Fibroblast of the conjunctiva (primary cell): ENCODE results near the gene TBC1D9B.

Experiments used
- DNase-seq: peaks from one replicate; pipeline ENCODE4 v3.0.0-alpha.2; 2010; ENCODE audit warnings: low read depth

Gene TBC1D9B

DNA sequence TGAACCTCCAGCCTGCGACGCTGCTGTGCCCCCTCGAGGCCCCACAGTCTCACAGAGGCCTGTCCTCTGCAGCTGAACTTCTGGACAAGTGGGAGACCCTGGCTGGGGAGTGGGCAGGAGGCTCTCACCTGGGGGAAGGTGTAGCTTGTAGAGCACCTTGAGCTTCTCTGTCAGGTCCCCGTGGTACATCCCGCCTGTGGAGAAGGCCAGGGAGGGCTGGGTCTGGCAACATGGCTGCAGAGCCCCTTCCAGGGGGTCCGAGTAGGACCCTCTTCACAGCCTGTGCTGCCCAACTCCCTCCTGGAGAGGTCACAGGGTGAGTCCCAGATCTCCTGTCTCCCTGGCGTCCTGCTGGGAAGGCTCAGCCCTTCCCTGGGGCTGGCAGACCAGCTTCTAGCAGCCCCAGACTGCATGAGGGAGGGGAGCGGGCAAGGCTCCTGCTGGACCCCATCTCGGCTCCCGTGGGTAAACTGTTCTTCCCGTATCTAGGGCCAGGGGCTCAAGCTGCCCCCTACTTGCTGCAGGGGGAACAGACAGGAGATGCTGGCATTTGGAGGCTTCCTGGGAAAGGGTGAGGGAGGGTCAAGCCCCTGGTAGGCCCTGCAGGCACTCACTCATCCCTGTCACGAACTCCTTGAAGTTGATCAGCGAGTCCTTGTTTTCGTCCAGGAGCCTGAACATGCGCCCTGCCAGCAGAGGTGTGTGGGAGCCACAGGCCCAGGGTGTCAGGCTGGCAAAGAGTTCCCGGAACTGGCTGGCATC lies 37.9 kb downstream of the TBC1D9B start:
- no peak for DNase-seq

DNA sequence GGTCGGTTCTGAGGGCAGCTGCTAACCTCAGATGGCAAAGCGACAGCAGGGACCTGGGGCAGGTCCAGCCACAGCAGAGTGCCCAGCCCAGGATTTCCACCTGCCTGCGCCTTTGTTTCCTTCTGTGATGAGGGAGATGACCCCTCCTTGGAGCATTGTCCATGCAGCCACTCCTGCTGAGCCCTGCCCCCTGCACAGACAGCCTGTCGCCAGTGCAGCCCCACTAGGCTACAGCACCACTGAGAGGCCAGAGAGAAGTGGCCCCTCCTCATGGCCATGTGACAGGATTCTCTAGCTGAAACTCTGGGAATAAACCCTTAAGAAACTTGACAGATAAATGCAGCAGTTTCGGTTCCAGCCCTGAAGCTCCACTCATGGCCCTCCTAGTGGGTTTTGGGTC lies 38.6 kb downstream of the TBC1D9B start:
- DNase-seq = no peak

DNA sequence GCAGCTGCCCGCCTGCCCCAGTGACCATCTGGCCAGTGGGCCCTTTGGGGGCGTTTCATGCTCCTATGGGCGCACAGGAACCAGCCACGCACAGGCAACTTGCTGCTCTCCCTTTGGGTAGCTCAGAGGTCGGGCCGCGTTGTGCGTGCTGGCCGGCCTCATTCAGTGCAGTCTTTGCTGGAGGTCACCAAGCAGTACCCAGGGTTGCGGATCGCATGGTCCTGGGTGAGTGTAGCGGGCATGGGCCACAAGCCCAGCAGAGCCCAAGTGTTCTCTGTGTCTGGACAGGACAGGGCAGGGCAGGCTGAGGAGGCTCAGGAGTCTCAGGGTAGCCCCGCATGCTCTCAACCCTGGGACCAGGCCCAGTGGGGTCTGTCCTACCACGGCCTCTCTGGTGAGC lies 39.2 kb downstream of the TBC1D9B start:
- no peak for DNase-seq

DNA sequence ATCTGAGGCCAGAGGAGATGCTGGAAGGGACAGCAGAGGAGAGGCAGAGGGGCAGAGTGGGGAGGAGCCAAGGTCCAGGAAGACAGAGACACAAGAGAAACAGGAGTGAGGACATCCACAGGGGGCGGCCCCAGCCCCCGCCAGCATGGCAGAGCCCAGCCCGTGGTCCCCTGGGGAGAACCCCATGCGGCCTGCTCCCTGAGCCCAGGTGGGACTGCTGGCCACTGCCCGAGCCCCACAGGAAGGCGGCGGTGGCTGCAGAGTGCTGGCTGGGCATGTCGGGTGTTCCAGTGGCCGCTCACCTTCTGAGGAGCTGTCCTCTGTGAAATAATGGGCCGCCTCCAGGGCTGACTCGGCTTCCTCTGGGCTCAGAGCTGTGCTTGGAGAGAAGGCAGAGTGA lies 40.2 kb downstream of the TBC1D9B start:
- DNase-seq = no peak

DNA sequence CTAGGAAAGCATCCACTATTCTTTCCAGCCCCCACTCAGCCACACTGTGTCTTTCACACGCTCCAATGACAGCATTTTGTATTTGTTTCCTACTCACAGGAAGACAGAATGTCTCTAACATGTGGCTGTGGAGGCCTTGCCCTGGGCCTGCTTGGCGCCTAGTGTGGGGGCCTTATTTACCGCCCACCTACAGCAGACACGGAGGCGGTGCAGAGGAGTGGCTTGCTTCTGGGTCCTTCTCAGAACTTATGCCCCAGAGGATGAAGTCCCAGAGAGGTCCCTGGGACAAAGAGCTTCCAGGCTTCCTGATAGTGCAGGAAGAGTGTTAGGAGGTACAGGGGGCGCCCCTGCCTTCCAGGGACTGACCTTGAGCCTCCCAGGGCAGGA lies 40.6 kb downstream of the TBC1D9B start:
- DNase-seq = no peak

DNA sequence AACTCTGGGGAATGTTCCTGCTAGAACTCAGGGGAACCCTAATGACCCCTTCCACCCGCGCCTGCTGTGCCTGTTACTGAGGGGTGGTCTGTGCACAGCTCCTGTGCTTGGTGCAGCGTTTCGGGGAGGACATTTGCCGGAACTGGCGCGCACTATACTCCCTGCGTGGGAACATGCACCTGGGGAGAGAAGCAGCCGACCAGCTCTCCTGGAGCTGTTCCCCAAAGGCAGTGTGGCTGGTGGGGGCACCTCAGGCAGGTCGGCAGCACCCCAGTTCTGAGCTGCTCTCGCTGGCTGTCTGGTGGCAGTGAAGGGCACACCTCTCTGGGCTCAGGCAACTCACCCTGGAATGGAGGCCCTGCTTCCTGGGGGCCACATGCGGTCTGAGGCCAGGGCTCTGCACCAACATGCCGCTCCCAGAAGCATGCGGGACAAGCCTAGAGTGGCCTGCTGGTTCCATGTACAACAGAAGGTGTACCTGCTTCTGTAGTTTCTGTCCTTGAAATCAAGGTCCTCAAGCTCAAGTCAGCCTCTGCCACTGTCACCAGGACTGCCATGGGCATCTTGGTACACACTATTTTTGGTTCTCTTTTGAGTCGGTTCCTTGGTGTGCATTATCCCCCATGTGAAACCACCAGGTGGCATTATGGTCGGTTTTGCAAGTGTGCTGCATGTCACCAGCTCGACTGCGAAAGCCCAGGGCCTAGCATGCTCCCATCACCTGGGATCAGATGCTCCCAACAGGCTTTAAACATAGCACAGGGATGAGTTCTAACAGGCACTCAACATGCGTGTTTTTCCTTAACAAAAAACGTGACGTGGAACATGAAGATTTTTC lies 41.2 kb downstream of the TBC1D9B start:
- DNase-seq = no peak

DNA sequence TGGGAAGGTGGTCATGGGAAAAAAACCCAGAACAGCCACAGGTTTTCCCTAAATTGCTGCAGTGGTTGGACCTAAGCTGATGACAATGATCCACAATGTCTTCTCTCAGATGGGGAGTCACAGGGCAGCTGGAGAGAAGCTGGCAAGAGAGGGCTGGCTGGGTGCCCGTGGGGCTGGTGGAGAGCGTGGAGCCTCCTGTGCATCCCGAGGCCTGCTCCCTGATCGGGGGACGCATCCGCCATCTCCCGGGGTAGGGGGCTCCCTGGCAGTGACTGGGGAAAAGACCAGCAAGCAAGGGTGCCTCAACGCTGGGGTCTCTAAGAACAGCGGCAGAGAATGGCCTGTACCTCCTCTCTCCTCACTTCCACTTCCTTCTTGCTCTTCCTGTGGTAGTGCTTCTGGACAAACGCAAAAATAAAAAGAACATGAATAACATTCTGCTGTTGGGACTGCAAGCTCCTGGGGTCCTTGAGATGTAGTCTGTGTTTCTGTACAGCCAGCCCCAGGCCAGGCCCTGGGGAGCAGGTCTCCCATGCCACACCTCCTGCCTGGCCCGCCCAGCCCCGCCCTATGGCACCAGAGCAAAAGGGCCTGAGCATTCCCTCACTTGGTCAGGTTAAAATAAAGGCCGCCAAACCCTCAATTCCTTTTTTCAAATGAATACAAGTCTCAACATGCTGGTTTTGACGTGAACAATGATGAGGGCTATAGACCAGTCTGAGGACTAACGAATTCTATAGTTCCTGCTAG lies 42.0 kb downstream of the TBC1D9B start:
- DNase-seq = no peak

DNA sequence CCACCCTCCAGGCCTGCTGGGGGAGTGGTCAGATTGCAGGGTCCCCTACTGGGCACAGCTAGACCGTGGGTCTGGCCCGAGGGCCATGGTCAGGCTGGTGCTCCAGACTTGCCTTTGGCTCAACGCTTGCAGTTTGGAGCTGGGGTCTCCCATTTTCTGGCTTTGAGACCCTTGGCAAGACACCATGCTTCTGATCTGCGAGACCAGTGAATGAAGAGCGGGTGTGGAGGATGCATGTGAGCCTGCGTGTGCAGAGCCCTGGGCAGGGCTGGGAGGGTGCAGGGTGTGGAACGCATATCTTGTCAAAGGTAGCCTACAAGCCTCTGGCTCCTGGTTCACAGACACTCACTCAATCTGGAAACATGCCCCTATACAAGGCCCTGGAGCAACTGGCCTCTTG lies 43.0 kb downstream of the TBC1D9B start:
- no peak for DNase-seq

DNA sequence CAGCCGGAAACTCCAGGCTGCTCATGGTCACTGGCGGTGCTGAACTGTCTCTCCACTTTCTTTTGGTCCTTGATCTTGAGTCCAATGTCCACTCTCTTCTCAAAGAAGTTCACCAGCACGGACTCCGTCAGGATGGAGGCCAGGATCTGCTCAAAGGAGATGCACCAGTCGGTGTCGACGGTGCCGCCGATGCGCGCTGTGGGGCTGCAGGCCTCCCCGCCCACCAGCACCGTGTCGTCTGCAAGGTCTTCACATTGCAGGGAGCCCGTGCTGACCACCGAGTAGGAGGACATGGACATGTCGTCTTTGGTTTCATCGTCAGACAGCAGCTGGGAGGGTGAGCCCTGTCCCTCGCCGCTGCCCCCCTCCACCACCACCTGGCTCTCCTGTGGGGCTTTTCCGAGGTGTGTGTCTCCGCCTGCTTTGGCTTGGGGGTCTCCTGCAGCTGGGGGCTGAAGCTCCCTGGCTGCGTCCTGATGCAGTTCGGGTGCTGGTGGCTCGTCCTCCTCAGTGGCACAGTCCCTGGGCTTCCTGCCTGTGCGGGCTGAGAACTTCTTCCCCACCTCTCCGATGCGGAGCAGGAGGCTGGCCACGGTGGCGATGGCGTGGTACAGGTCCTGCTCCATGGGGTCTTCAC lies 44.1 kb downstream of the TBC1D9B start:
- no peak for DNase-seq

DNA sequence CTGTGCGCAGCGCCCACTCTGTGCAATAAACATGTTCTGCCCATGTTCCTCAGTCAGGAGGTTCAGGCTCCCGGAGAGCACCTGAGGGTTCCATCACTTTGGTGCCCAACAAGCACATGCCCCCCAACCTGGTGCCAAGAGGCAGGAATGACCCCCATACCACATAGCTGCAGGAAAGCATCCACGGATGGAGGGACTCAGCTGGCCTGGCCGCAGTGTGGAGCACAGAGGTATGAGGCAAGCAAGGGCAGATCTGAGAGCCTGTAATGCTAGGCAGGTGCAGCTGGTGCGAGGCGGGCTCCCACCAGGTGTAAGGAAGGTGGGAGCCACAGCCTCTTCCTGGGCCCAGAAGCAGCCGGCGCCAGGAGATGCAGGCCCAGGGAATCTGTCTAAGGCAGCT lies 44.8 kb downstream of the TBC1D9B start:
- DNase-seq = no peak

DNA sequence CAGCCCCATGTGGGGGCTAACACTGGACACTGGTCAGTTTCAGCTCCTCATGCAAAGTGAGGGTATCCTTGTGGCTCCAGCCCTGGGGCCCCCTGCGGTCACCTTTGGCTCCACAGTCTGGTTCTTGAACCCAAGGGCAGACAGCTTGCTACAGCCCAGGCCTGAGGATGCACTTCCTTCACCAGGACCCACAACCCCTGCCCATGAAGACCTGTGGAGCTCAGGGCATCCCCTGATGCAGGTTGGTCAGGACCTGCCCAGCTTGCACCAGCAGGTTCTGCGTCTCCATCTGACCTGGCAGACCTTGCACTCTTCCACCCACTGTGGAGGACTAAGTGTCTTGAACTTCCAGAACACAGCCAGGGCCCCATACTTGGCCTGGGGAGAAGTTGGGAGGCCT lies 45.4 kb downstream of the TBC1D9B start:
- DNase-seq = no peak

DNA sequence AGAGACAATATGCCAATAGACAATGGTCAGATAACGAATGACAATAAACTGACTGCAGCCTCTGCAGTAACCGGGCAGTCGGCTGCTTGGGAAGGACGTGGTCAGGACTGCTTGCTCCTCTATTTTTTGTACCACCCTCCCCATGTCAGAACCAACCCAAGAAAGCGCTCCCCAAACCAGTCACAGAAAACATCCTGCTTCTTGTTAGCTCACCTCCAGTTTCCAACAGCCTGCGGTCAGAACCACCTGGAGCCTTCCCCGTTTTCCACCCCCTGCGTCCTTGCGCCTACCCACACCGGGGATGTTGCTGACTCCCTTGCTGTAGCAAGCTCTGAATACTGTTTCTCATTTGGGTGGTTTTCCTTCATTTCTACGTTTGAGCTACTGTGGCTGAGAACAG lies 47.4 kb downstream of the TBC1D9B start:
- DNase-seq = no peak

DNA sequence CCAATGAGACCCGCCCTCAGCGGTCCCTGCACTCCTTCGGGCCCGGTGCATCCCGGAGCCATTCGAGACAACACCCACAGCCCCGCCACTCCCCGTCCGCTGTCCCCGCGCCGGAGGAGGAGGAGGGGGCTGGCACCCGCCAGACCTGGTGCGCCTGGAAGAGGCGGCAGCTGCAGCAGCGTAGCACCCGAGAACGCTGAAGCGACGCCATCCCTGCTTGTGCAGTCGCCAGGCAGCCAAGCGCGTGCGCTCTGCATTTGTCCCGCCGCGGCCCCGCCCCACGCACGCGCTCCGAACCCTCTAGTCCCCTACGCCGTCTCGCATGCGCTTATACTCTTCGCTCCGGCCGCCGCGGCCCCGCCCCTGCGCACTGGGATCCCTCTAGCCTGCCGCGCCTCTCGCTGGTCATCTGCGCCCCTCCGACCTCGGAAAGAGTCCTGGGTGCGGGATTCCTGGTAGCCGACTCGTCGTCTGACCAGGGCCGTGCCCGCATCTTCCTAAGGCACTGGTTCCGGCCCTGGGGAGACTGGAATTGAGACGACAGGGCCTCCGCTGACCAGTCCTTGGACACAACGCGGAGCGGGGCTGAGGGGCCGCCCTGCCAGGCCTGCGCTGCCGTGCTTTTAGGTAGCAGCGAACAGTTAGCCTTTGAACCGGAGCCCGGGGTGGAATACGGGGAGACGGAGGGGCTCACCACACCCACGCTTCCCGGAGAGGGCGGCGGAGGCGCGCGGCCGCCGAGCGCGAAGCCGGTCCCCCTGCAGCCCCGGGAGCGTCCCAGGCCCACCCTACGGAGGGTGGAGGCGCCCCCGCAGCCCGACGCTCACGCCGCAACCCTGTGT lies 48.9 kb downstream of the TBC1D9B start, which contains the start of gene MRNIP:
Gene MRNIP (minus strand): TSS at position 232 of the 842 bp plus-strand sequence. CDS start 21 bp downstream, at position 211.
- DNase-seq = peak; percentile 89

DNA sequence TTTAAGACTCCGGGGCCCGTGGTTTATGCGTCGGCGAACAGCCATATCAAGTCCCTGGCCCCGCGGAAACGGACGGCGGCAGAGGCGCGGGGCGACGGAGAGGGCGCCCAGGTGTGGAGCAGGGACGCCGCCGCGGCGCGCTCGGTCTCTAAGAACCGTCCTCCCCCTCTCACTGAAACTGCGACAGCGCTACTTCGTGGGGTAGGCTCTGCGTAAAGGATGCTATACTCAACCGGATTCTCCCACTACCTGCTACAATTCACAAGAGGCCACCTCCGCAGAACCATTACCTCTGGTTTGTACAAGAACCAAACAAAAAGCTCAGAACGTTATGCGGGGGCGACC lies 49.5 kb downstream of the TBC1D9B start:
- DNase-seq = no peak

DNA sequence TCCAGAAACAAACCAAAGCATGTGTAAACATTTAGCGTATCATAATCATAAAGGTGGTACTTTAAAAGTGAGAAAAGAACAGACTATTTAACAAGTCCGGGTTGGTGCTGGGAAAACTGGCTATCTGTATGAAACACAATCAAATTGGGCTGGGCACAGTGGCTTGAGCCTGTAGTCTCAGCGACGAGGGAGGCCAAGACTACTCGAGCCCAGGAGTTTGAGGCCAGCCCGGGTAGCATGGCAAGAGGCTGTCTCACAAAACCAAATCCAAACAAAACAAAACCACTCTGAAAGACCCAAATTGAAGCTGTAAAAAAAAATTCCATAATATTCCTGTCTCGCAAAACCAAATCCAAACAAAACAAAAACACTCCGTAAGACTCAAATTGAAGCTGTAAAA lies 53.3 kb downstream of the TBC1D9B start:
- no peak for DNase-seq

DNA sequence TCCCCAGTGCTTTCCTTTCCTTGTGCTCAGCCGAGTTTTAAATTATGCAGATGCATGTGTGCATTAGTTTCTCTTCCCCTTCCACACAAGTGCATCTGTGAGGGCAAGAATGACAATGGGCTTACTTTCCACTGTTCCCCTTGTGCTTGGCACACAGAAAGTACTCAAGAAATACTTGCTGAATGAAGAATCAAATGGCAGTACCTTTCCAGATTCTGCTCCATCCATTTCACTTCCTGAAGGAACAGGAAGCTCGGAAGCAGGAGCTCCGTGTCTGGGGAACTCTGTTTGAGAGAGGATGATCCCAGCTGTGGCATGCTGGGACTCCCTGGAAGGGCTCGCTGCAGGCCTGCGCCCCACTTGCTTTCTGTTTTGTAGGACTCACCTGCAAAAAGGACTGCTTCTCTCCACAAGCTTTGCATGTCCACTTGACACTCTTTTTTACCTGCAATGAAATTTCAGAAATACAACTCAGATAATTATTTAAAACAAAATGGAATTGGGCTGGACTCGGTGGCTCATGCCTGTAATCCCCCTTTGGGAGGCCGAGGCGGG lies 54.6 kb downstream of the TBC1D9B start:
- DNase-seq = no peak

DNA sequence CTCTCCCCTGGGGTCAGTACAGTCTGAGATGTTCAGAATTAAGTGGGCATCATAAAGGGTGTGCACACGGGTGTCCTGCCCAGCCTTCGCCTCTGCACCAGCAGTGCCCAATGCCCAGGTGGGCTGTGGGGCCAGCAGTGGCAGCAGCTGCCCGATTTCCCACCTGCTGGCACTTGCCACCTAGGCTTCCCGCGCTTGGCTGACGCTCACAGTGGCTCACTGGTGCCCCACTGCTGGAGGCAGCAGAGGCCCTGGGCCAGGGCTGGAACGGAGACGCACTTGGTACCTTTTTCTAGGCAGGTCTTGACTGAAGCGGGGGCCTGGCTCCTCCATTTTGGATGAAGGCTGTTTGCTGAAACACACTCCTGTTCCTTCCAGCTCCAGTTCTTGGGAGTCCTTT lies 66.1 kb downstream of the TBC1D9B start:
- no peak for DNase-seq

DNA sequence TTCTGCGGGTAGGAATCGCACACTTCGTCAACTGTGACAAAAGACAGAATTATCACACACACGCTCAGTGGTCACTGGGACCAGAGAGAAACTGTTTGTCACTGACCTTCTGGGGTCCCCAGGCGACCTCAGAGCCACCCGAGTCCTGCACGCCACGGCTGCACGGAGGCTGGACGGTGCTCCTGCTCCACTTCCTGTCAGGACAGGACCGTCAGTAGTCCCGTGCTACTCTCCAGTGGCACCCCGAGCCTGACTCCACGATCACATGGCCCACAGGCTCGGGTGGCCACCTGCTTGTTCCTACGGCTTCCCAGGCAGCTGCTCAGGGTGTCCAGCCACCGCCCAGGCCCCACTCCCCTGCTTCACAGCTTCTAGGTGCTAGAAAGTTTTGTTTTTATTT lies 66.9 kb downstream of the TBC1D9B start:
- DNase-seq = no peak

DNA sequence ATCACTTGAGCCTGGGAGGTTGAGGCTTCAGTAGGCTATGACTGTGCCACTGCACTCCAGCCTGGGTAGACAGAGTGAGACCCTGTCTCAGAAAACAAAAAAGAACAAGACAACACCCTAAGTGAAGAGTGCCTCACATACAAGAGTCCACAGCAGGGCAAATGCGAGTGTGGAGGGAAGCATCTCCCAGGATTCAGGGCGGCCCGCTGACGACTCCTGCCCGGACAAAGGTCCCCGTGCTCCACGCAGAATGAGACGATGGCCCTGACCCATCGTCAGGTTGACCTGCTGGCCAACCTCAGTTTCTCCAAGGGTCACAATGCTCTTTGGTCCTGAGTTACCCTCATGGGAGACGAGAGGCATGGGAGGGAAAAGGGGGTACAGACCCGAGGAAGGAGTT lies 67.4 kb downstream of the TBC1D9B start:
- DNase-seq = no peak

DNA sequence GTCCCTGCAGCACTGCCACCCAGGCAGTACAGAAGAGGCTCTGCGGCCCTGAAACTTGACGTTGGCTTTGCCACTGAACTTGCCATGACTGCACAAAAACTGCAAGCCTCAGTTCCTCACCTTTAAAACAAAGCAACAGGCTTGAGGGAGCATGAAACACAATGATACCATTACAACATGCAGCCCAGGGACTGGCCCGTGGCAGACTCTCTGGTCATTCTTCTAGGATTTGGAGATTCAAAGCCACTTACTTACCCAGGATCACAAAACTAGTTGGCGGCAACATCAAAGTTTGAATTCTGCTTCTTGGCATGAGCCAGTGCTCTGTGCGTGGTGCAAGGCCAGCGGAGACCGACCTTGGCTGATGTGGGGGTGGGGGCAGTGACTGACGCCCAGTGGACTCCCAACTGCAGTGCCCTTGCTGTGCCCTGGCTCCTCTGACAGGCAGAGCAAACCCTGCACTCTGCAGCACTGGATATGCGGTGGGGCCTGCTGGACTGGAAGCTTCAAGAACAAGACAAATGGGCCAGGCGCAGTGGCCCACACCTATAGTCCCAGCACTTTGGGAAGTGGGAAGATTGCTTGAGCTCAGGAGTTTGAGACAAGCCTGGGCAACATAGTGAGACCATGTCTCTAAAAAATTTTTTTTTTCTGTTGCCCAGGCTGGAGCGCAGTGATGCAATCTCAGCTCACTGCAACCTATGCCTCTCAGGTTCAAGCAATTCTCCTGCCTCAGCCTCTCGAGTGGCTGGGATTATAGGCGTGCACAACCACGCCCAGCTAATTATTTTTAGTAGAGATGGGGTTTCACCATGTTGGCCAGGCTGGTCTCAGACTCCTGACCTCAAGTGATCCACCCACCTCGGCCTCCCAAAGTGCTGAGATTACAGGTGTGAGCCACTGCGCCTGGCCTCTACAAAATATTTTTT lies 68.1 kb downstream of the TBC1D9B start:
- no peak for DNase-seq
